OCI-LY3 (cell line): ENCODE results near the gene AKR1B15.
A peak's percentile ranks its signal among the peaks of the same experiment; 100 is the strongest.
"Not testable (repeated sequence)": the region's sequence is repeated elsewhere in the genome, so short reads cannot be mapped to it uniquely, and the experiment has no call there.

ENCODE experiments used
- H2AFZ ChIP-seq: fragments of 200-600, 300-600 bp; shearing (Covaris generic); 2 replicates; pipeline ENCODE4 v1.6.0; 2014; ENCODE audit warnings: antibody characterized with exemption, low read depth, low read length
- H3K27ac ChIP-seq: fragments of 200-600, 300-600 bp; sonication (generic); 2 replicates; pipeline ENCODE4 v1.5.1; 2014; ENCODE audit warnings: mild to moderate bottlenecking, low read length, moderate library complexity, mixed read lengths
- H3K27me3 ChIP-seq: fragments of 200-600, 300-600 bp; sonication (generic); 2 replicates; pipeline ENCODE4 v1.6.1; 2014; ENCODE audit warnings: low read depth, low read length, mixed read lengths
- H3K36me3 ChIP-seq: fragments of 200-600, 300-600 bp; sonication (generic); replicated peaks from 2 replicates; pipeline ENCODE3; 2014; ENCODE audit warnings: low read depth, low read length, mixed read lengths
- H3K4me1 ChIP-seq: fragments of 300-600, 200-600 bp; sonication (generic); 2 replicates; pipeline ENCODE4 v1.6.1; 2014; ENCODE audit warnings: low read length, mixed read lengths
- H3K4me2 ChIP-seq: fragments of 200-600, 300-600 bp; sonication (generic); 2 replicates; pipeline ENCODE4 v1.6.1; 2014; ENCODE audit warnings: low read length, mixed read lengths
- H3K4me3 ChIP-seq: fragments of 300-600, 200-600 bp; sonication (generic); 2 replicates; pipeline ENCODE4 v1.5.1; 2014; ENCODE audit warnings: antibody characterized with exemption, mild to moderate bottlenecking, low read length, moderate library complexity
- H3K79me2 ChIP-seq: fragments of 300-600, 200-600 bp; shearing (Covaris generic); 2 replicates; pipeline ENCODE4 v1.6.1; 2014; ENCODE audit warnings: mild to moderate bottlenecking, low read length, mixed read lengths
- H3K9ac ChIP-seq: fragments of 300-600, 200-600 bp; shearing (Covaris generic); 2 replicates; pipeline ENCODE4 v1.6.0; 2014; ENCODE audit warnings: mild to moderate bottlenecking, low read length, moderate library complexity
- H3K9me3 ChIP-seq: fragments of 200-600, 300-600 bp; shearing (Covaris generic); 2 replicates; pipeline ENCODE4 v1.6.1; 2014; ENCODE audit warnings: low read length, mixed read lengths; ENCODE audit not compliant: insufficient read depth
- H4K20me1 ChIP-seq: fragments of 200-600, 300-600 bp; sonication (generic); 2 replicates; pipeline ENCODE4 v1.6.1; 2016; ENCODE audit warnings: low read length, mixed read lengths; ENCODE audit not compliant: insufficient read depth
- EZH2phosphoT487 ChIP-seq: fragments of 200-600 bp; shearing (Covaris generic); IDR thresholded peaks from 2 replicates; pipeline ENCODE4 v1.6.1; 2018; ENCODE audit warnings: antibody characterized with exemption, mixed run types, low read depth
- TF ChIP-seq, protein P1 (sequence below): fragments of 200-600, 300-600 bp; sonication (generic); IDR thresholded peaks from 2 replicates; pipeline ENCODE4 v1.5.1; 2014; ENCODE audit warnings: antibody characterized with exemption, low read length, low read depth

The AKR1B15 gene

GRCh38 chr7:134515569-134516468 is 33.1 kb upstream of the AKR1B15 start:
- TF ChIP-seq EZH2phosphoT487: no peak
- TF ChIP-seq, protein P1, sequence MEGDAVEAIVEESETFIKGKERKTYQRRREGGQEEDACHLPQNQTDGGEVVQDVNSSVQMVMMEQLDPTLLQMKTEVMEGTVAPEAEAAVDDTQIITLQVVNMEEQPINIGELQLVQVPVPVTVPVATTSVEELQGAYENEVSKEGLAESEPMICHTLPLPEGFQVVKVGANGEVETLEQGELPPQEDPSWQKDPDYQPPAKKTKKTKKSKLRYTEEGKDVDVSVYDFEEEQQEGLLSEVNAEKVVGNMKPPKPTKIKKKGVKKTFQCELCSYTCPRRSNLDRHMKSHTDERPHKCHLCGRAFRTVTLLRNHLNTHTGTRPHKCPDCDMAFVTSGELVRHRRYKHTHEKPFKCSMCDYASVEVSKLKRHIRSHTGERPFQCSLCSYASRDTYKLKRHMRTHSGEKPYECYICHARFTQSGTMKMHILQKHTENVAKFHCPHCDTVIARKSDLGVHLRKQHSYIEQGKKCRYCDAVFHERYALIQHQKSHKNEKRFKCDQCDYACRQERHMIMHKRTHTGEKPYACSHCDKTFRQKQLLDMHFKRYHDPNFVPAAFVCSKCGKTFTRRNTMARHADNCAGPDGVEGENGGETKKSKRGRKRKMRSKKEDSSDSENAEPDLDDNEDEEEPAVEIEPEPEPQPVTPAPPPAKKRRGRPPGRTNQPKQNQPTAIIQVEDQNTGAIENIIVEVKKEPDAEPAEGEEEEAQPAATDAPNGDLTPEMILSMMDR: no peak

GRCh38 chr7:134520130-134520529 is 28.8 kb upstream of the AKR1B15 start:
- Histone ChIP-seq H3K9ac (no peak overlapping the region), H3K36me3 (no peaks in the 10 kb centered on the region), H3K27me3 (peaks cover 34% of the 10 kb centered on the region), H4K20me1 (no peaks in the 10 kb centered on the region), H3K4me3 (no peak overlapping the region), H3K4me2 (no peak overlapping the region), H2AFZ (no peak overlapping the region), H3K79me2 (no peaks in the 10 kb centered on the region), H3K4me1 (no peaks in the 10 kb centered on the region), H3K27ac (no peak overlapping the region), H3K9me3 (no peaks in the 10 kb centered on the region)
- TF ChIP-seq EZH2phosphoT487: no peak
- TF ChIP-seq, protein P1: peak; percentile 43

More at GRCh38 chr7:134515569-134516468, 33.1 kb upstream of the AKR1B15 start:
- Histone ChIP-seq H3K36me3 (no peaks in the 10 kb centered on the region), H3K9ac (no peak overlapping the region), H3K27ac (no peak overlapping the region), H3K4me1 (no peaks in the 10 kb centered on the region; the same call in 1 of the 2 replicates), H3K27me3 (peaks cover 46% of the 10 kb centered on the region), H2AFZ (no peak overlapping the region), H3K4me2 (no peak overlapping the region), H4K20me1 (no peaks in the 10 kb centered on the region), H3K9me3 (no peaks in the 10 kb centered on the region), H3K4me3 (no peak overlapping the region), H3K79me2 (no peaks in the 10 kb centered on the region)

GRCh38 chr7:134522601-134523000 is 26.3 kb upstream of the AKR1B15 start:
- Histone ChIP-seq H3K9me3 (no peaks in the 10 kb centered on the region), H3K4me1 (no peaks in the 10 kb centered on the region), H3K79me2 (no peaks in the 10 kb centered on the region), H3K4me3 (no peak overlapping the region), H2AFZ (no peak overlapping the region), H3K4me2 (no peak overlapping the region), H3K36me3 (no peaks in the 10 kb centered on the region), H3K27ac (no peak overlapping the region), H4K20me1 (no peaks in the 10 kb centered on the region), H3K27me3 (peaks cover 13% of the 10 kb centered on the region), H3K9ac (no peak overlapping the region)
- TF ChIP-seq, protein P1: no peak
- no peak for TF ChIP-seq EZH2phosphoT487

DNA sequence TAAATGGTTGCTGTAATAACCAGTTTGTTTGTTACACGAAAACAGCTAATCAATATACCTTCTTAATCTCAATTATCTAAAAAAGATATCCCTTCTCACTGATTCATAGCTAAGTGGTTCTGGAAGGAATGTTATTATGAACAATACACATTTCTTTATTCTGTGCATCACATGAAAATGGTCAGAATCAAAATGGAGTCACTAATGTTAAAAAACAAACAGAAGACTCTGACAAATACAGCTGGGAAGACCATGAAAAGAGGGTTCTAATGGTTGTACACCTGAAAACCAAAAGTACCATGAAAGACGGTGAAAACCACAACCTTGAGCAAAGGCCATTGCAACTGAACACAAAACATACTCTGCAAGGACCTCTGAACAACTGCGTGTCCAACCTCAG is 23.5 kb upstream of the AKR1B15 start:
- H4K20me1 ChIP-seq, H2AFZ ChIP-seq, H3K79me2 ChIP-seq, H3K36me3 ChIP-seq, H3K4me1 ChIP-seq, H3K4me3 ChIP-seq, H3K9me3 ChIP-seq, H3K27ac ChIP-seq, H3K9ac ChIP-seq, H3K4me2 ChIP-seq: not testable (repeated sequence)
- H3K27me3 ChIP-seq: peaks cover 16% of the 10 kb centered on the region

- H3K27me3 ChIP-seq: peaks cover 16% of the 10 kb centered on the region
- not testable (repeated sequence) for H4K20me1 ChIP-seq, H2AFZ ChIP-seq, H3K36me3 ChIP-seq, H3K4me2 ChIP-seq, H3K4me3 ChIP-seq, H3K9me3 ChIP-seq, H3K27ac ChIP-seq, H3K79me2 ChIP-seq, H3K9ac ChIP-seq, H3K4me1 ChIP-seq
Observed at GRCh38 chr7:134526552-134527248, 22.2 kb upstream of the AKR1B15 start.
